K562 (cell line): Measurements from ENCODE around the gene ADAMTS10.

ENCODE experiments used
- BCLAF1 ChIP-seq, 2 experiments: fragments of 450-650 bp in 1 of 2; IDR thresholded peaks; 2 replicates each; pipeline ENCODE4 v1.6.1; 2011 to 2017; ENCODE audit warnings: low read depth in 2 of 2, antibody characterized with exemption in 1 of 2, borderline replicate concordance in 1 of 2, low read length in 1 of 2, mild to moderate bottlenecking in 1 of 2, mixed read lengths in 1 of 2; ENCODE audit not compliant: control insufficient read depth in 1 of 2
- CTCF ChIP-seq, 3 experiments: IDR thresholded peaks in 2 of 3; conservative IDR thresholded peaks in 1 of 3; 2 replicates each; pipeline ENCODE4 v1.5.1; 2011 to 2012; ENCODE audit warnings: low read length in 3 of 3, mild to moderate bottlenecking in 3 of 3, control low read depth in 2 of 3, improper control_type of control experiment in 1 of 3, inconsistent platforms in 1 of 3, low read depth in 1 of 3, mixed read lengths in 1 of 3, moderate library complexity in 1 of 3; ENCODE audit not compliant: insufficient read depth in 2 of 3
- CUX1 ChIP-seq: fragments of 200-800 bp; sonication (Bioruptor generic); IDR thresholded peaks from 2 replicates; pipeline ENCODE4 v1.6.1; 2016; ENCODE audit warnings: missing genetic modification characterization, missing compliant biosample characterization
- JUN ChIP-seq, 2 experiments: sonication (generic) in 1 of 2; formaldehyde crosslinking in 1 of 2; IDR thresholded peaks; 2 replicates each; pipeline versions ENCODE4 v1.6.1 to v1.8.0; 2012 to 2022; ENCODE audit warnings: borderline replicate concordance in 2 of 2, mild to moderate bottlenecking in 2 of 2, improper control_type of control experiment in 1 of 2, low read depth in 1 of 2, low read length in 1 of 2, missing genetic modification reagents in 1 of 2
- JUNB ChIP-seq: fragments of 450-650 bp; formaldehyde crosslinking; conservative IDR thresholded peaks from 2 replicates; pipeline ENCODE4 v1.4.0; 2020; ENCODE audit warnings: mild to moderate bottlenecking
- PRMT5 ChIP-seq: sonication (generic); formaldehyde crosslinking; IDR thresholded peaks from 2 replicates; pipeline ENCODE4 v1.5.0; 2020; ENCODE audit warnings: missing genetic modification reagents
- SFPQ ChIP-seq: fragments of 200-400 bp; formaldehyde crosslinking; IDR thresholded peaks from 2 replicates; pipeline ENCODE4 v1.6.1; 2017; ENCODE audit warnings: mild to moderate bottlenecking, low read depth, low read length, moderate library complexity
- ZBTB1 ChIP-seq: sonication (generic); formaldehyde crosslinking; IDR thresholded peaks from 2 replicates; pipeline ENCODE4 v1.8.1; 2023; ENCODE audit warnings: missing genetic modification reagents, low read depth, mild to moderate bottlenecking, borderline replicate concordance
- ZBTB40 ChIP-seq, 2 experiments: fragments of 450-650 bp in 1 of 2; sonication (generic) in 1 of 2; formaldehyde crosslinking in 1 of 2; IDR thresholded peaks; 2 replicates each; pipeline versions ENCODE4 v1.7.1 to v1.9.0; 2016 to 2022; ENCODE audit warnings: inconsistent platforms in 1 of 2, mild to moderate bottlenecking in 1 of 2, missing genetic modification reagents in 1 of 2

- TF ChIP-seq PRMT5 (CRISPR knock-in tag) (no peak), ZBTB1 (CRISPR knock-in tag) (no peak), JUN (IDR thresholded peaks at IDR 0.05; ENCODE audit: borderline replicate concordance, low read depth, low read length) (no peak), JUN (CRISPR knock-in tag; IDR thresholded peaks at IDR 0.05; ENCODE audit: borderline replicate concordance) (no peak), ZBTB40 (IDR thresholded peaks at IDR 0.05) (no peak), ZBTB40 (CRISPR knock-in tag; IDR thresholded peaks at IDR 0.05) (no peak), SFPQ (no peak), JUNB (no peak), CUX1 (CRISPR knock-in tag) (no peak), BCLAF1 (IDR thresholded peaks at IDR 0.05; ENCODE audit: borderline replicate concordance in 1 of 2, control insufficient read depth in 1 of 2, low read depth in 2 of 2, low read length in 1 of 2) (no peak), CTCF (IDR thresholded peaks at IDR 0.05 in 2 of 3, conservative IDR thresholded peaks at IDR 0.05 in 1 of 3; ENCODE audit: insufficient read depth in 2 of 3, low read depth in 1 of 3, low read length in 3 of 3) (no peak)
These were observed 9.7 kb downstream of the ADAMTS10 start for GRCh38 chr19:8600816-8601215.
